HG02943 (cell line): Measurements from ENCODE around the gene KLF17.

Experiments
- ATAC-seq: cut with Tn5 transposase; IDR thresholded peaks from one replicate; pipeline ENCODE4 v1.9.1; 2021; ENCODE audit warnings: mild to moderate bottlenecking, low read depth, moderate library complexity; ENCODE audit not compliant: unreplicated experiment

Gene KLF17, protein sequence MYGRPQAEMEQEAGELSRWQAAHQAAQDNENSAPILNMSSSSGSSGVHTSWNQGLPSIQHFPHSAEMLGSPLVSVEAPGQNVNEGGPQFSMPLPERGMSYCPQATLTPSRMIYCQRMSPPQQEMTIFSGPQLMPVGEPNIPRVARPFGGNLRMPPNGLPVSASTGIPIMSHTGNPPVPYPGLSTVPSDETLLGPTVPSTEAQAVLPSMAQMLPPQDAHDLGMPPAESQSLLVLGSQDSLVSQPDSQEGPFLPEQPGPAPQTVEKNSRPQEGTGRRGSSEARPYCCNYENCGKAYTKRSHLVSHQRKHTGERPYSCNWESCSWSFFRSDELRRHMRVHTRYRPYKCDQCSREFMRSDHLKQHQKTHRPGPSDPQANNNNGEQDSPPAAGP

DNA sequence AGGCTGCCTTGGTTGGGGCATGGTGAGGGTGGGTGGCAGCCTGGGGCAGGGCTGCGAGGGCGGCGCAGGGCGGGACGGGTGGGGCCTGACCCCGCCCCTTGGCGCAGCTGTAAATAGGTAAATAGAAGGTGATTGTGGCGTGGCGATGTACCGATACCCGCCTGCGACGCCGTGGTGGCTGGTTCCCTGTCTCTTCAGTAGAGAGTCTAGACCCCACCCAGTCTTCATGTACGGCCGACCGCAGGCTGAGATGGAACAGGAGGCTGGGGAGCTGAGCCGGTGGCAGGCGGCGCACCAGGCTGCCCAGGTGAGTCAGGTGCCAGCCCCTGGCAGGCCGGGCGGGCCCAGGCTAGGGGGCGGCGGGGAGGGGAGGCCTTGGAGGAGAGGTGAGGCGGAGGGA, at the start of gene KLF17:
Gene KLF17 (plus strand): TSS at position 140 of the 400 bp plus-strand sequence. CDS start 87 bp downstream, at position 227.
- no peak for ATAC-seq

DNA sequence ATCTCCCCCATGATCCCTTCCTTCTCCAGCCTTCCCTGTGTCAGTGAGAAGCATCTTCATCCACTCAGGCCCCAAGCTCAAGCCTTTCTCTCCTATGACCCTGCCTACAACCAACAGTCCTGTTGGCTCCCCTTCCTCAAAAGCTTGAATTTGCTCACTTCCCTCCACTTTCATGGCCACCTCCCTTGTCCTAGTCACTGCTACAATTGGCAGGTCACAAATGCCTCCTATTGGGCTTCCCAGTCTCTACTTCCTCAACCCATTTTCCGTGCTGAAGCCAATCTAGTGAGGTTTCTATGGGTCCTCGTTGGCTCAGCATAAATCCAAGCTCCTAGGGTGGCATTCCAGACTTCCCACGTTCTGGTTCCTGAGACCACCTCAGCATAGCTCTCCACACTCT, 47.2 kb upstream of the KLF17 start:
- no peak for ATAC-seq

DNA sequence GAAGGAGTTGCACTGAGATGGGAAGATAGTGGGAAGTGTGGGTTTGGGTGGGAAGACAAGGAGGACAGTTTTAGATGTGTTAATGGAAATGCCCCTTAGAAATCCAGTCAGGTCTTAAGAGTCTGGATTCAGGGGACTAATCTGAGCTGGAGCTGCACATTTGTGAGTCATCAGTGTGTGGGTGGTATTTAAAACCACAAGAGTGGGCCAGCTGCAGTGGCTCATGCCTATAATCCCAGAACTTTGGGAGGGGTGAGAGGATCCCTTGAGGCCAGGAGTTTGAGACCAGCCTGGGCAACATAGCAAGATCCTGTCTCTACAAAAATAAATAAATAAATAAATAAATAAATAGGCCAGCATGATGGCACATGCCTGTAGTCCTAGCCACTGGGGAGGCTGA, 46.4 kb upstream of the KLF17 start:
- ATAC-seq = no peak

DNA sequence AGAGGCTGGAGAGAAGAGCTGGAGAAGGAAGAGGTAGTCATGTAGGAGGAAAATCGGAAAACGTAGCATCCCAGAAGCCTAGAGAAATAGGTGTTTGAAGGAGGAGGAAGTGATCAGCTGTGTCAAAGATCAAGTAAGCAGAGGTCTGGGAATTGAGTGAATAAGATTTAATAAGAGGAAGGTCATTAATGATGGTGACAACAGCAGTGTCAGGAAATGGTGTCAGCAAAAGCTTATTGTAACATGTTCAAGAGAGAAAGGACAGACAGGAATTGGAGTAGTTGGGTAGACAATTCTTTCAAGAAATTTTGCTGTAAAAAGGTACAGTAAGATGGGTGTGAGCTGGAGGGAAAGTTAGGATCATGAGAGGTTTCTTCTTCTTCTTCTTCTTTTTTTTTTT, 45.8 kb upstream of the KLF17 start:
- ATAC-seq = no peak

DNA sequence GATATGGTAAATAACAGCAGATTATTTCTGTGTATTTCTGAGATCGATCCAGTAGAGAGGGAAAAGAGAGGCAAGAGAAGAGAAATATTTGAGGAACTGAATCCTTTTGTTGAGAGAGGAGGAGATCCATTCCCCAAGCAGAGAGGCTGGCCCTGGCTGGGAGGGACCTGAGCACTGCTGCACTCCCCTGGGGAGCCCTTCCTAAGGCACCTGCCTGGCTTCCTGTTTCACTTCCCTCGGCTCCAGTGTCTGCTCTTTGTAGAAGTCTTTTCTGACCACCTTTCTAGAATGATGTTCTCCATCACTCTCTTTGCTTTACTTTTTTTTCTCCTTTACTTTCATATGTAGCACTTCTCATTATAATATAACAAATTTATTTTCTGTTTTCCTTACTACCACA, 45.1 kb upstream of the KLF17 start:
- no peak for ATAC-seq

DNA sequence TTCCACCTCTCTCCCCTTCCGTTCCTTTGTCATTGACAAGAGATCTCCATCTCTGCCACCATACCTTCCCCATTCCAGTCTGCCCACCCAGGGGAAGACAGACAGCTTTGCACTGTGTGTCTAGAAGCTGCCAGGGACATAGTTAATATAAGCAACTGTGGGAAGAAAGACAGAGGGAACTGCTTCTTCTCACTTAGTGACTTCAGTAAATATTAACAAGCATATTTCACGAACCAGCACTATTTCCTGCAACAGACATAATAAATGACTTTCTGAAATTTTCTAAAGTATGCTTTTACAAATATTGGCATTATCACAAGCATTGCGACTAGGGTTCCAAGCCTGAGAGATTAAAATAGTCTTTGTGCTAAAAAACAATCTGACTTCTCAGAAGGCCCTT, 44.2 kb upstream of the KLF17 start:
- no peak for ATAC-seq

DNA sequence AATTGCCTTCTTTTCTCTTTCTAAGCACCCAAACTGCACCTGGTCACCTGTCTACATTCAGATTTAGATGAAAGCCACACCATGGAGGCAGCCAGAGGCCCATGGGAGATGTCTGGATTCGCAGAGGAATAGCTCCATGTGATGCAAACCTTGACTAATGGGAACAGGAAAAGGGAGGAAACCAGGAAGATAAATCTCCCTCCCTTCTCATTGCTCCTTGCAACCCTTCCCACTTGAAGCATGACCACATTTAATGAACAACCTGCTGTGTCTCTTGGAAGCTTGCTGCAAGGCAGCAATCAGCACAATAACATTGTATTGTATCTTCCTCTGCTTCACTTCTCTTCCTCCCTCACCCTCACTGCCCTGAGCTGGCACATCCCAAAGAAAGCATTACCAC, 42.6 kb upstream of the KLF17 start:
- no peak for ATAC-seq

DNA sequence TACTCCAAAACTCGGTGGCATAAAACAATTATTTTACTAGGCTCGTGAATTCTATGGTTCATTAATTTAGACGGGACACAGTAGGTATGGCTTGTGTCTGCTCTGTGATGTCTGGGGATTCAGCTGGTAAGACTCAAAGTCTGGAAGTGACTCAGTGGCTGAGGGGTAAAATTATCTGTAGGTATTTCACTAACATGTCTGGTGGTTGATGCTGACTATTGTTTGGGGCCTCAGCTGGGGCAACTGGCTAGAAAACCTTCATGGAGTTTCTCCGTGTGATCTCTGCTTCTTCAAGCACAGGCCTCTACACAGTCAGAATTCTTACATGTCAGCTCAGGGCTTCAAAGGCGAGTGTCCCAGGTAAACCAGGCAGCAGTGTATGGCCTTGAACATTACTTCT, 41.2 kb upstream of the KLF17 start:
- no peak for ATAC-seq

DNA sequence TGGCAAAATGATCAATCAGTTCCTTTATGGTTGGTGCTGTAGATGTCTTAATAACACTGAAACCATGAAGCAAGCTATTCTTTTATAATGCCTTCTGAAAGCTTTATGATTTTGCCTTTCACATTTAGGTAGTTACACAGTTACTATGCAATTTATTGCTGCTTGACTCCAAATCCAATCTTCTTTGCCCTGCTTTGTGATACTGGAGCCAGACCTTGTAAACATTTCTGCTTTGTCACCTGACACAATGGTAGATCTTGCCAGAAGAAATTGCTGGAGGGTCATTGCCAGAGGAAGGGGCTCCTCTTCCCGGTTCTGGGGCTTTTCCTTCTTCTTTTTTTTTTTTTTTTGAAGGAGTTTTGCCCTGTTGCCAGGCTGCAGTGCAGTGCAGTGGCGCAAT, 40.5 kb upstream of the KLF17 start:
- no peak for ATAC-seq

DNA sequence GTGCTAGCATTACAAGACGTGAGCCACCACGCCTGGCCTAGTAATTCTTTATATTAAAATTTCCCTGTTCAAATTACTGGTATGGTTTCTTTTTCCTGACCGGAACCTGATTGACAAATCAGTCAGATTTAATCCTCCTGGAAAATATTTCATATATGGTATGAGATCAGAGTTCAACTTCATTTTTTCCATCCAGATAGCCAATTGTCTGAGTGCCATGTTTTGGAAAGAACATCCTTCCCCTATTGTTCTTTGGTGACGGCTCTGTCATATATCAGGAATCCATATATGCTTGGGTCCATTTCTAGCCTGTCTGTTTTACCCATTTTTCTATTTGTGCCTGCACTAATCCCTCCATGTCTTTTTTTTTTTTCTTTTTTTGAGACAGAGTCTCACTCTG, 39.1 kb upstream of the KLF17 start:
- no peak for ATAC-seq

DNA sequence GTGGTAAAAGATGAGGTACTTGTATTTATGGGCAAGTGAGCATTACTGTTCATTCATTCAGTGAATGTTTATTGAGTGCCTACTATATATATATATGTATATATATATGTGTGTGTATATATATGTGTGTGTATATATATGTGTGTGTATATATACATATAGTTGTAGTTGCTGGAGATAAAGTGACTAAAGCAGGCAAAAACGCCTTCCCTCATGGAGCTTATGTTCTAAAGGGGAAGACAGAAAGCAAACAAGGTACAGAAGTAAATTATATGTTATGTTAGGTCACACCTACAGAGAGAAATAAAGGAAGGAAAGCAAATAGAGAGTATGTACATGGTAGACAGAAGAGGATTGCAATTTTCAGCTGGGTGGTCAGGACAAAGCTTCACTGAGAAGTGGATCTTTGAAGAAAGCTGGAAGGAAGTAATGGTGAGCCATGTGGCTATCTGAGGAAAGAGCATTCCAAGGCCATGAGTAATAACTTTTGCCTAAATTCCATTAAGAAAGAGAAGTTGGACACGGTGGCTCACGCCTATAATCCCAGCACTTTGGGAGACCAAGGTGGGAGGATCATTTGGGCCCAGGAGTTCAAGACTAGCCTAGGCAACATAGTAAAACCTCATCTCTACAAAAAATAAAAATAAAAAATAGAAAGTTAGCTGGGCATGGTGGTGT, 33.5 kb upstream of the KLF17 start:
- ATAC-seq = no peak

DNA sequence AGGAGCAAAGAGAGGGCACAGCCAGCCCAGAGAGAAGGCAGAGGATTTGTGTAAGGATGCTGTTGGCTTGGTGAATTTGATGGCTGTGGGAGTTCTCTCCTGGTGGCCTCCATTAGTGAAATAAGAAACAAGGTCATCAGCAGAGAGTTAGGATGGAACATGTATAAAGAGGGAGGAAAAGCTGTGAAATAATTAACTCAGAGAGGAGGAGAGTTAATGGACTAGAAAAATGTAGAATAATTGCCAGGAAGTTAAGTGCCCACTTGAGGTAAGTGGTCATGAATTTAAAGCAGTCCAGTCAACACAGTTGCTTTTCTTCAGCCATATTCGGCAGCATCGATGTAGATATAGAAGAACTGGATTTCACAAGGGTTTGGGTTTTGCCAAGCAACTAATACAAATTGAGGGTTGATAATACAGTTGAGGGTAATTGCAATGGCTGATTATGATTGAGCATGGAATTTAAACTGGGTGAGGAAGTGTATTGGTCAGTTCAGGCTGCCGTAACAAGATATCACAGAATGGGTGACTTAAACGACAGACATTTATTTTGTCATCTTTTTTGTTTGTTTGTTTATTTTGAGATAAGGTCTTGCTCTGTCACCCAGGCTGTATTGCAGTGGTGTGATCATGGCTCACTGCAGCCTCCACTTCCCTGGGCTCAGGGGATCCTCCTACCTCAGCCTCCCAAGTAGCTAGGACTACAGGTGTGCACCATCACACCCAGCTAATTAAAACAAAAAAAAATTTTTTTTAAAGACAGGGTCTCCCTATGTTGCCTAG, 31.7 kb upstream of the KLF17 start:
- ATAC-seq = no peak

DNA sequence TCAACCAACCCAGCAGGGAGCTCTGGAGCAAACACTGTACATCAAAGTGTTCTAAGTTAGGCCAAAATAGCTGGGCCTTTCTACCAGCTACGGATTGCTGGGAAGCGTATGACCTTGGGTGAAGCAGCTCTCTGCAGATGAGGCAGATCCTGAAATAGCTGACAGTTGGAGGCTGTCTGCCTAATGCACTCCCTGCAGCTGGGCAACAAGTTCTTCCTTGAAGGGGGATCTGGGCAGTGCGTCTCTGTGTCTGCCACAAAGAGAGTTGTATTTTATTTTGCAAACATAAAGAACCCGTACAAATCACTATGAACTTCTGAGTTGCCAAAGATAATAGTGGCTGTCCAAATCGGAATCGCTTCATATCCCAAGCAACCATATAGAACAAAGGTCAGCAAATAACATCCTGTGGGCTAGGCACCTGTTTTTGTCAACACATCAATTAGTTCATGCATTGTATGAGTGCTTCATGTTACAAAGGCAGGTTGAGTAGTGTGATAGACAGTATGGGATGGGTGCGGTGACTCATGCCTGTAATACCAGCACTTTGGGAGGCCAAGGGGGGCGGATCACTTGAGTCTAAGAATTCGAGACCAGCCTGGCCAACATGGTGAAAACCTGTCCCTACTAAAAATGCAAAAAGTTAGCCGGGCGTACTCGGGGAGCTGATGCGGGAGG, 29.1 kb upstream of the KLF17 start:
- ATAC-seq = no peak

DNA sequence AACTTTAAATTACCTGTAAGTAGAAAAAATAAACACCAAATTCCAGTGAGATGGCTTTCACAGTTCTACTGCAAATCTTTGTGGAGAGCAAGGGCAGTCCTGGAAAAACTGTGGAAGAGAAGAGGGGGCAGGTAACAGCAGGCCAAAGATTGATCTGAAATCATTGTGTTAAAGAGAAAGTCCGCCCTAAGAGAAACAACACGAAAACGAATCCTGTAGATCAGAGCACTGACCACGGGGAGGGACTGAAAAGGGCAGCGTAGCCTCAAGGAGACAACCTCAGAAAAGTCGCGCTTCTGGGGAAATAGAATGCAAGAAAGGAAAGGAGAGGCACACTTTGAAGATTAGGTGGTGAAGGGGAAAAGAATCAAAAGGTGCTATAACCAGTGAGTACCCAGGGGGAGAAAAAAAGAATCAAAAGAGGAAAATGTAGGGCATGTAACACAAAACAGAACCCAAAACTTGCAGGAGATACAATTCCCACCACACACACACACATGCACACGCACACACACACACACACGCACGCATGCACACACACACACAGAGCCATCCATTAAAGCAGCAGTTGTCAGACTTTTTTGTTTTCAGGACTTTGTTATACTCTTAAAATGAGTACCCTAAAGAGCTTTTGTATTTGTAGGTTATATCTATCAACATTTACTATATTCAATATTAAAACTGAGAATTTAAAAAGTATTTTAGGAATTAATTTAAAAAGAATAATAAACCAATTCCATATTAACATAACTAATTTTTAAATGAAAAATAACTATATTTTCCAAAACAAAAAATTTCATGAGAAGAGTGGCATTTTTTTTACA, 28.0 kb upstream of the KLF17 start:
- ATAC-seq = no peak

DNA sequence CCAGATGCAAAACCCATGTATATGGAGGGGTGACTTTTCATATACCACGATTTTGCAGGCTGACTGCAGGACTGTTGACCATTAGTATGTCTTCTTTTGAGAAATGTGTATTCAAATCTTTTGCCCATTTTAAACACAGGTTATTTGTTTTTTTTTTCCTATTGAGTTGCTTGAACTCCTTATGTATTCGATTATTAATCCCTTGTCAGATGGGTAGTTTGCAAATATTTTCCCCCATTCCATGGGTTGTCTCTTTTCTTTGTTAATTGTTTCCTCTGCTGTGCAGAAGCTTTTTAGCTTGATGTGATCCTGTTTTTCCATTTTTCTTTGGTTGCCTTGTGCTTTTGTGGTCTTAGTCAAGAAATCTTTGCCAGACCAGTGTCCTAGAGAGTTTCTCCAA, 24.6 kb upstream of the KLF17 start:
- ATAC-seq = no peak

DNA sequence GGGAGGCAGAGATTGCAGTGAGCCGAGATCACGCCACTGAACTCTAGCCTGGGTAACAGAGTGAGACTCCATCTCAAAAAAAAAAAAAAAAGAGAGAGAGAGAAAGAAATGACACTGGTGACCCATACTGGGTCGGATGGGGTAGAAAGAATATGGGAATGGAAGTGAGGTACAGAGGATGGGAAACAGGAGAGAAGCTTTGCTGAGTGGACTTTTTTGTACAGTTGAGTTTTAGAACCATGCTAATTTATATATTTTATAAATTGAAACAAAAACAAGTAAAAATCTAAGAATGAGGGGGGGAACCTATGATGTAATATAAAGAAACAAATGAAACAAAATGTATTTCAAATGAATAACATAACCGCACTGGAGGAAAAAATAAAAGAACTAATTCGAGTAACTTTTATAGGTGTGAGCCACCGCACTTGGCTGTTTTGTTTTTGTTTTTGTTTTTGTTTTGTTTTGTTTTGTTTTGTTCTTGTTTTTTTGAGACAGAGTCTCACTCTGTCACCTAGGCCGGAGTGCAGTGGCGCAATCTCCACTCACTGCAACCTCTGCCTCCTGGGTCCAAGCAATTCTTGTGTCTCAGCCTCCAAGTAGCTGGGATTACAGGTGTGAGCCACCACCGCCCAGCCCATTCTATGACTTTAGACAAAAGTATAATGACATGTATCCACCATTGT, 18.3 kb upstream of the KLF17 start:
- no peak for ATAC-seq

DNA sequence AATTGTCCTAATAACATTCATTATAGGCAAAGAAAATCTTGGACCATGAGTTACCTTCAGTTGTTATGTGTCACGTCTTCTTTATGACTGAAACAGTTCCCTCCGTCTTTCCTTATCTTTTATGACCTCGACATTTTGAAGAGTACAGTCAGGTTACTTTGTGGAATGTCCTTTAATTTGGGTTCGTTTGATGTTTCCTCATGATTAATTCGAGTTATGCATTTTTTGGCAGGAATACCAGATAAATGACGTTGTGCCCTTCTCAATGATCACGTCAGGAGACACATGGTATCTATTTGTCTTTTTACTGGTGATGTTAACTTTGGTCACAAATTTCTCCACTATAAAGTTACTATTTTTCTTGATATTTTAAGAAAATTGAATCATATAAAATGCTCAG, 17.3 kb upstream of the KLF17 start:
- ATAC-seq = no peak

DNA sequence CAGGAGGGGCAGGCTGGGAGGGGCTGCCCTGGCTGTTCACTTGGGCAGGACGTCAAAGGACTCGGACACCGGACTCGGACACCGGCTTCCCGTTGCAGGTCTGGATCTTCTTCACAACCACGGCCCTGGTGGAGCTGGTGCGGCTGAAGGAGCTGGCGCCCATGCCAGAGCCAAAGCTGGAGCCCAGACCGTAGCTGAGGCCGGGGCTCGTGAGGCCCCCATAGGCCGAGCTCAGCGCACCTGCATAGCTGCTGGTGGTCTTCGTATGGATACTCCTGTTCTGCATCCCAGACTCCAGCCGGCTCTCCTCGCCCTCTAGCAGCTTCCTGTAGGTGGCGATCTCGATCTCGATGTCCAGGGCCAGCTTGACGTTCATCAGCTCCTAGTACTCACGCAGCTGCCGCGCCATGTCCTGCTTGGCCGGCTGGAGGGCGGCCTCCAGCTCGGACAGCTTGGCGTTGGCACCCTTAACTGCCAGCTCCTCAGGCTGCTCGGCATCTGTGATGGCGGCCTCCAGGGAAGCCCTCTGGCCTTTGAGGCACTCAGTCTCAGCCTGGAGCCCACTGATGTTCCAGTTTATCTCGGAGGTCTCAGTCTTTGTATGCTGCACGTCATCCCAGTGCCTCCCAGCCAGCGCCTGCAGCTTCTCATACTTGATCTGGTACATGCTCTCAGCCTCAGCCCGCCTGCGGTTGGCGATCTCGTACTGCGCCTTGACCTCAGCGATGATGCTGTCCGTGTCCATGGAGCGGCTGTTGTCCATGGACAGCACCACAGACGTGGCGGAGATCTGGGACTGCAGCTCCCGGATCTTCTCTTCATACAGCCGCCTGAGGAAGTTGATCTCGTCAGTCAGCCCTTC, 15.1 kb upstream of the KLF17 start:
- no peak for ATAC-seq

DNA sequence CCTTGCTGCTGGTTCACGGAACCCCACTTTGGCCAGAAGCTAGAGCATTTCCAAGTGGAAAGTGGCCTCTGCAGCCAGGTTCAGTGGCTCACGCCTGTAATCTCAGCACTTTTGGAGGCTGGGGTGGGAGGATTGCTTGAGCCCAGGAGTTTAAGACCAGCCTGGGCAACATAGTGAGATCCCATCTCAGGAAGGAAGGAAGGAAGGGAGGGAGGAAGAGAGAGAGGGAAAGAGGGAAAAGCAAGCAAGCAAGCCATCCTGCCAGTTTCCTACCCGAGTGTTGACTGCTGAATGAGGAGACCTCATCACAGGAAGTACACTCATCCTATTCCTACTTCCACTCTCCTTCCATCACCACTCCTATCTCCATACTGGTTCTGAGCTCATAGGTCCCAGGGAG, 12.8 kb upstream of the KLF17 start:
- ATAC-seq = no peak
